ENCODE data around the gene SDHA. TPM values are rescaled to one million over a fixed set of nuclear protein-coding genes. Genes with fewer than 3 reads are reported as not detected.

SDHA gene
- total RNA-seq, 4 donors from 2014 or later, result 76.5 to 92.8 (median 83.0) TPM

- DNase-seq (ENCODE audit: low spot score) (no peak), ATAC-seq (ENCODE audit: low FRiP score) (no peak)
- TF ChIP-seq, protein P1, sequence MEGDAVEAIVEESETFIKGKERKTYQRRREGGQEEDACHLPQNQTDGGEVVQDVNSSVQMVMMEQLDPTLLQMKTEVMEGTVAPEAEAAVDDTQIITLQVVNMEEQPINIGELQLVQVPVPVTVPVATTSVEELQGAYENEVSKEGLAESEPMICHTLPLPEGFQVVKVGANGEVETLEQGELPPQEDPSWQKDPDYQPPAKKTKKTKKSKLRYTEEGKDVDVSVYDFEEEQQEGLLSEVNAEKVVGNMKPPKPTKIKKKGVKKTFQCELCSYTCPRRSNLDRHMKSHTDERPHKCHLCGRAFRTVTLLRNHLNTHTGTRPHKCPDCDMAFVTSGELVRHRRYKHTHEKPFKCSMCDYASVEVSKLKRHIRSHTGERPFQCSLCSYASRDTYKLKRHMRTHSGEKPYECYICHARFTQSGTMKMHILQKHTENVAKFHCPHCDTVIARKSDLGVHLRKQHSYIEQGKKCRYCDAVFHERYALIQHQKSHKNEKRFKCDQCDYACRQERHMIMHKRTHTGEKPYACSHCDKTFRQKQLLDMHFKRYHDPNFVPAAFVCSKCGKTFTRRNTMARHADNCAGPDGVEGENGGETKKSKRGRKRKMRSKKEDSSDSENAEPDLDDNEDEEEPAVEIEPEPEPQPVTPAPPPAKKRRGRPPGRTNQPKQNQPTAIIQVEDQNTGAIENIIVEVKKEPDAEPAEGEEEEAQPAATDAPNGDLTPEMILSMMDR (IDR thresholded peaks at IDR 0.05), result no peak
Observed at GRCh38 chr5:189486-189885, 28.6 kb upstream of the SDHA start.

DNA sequence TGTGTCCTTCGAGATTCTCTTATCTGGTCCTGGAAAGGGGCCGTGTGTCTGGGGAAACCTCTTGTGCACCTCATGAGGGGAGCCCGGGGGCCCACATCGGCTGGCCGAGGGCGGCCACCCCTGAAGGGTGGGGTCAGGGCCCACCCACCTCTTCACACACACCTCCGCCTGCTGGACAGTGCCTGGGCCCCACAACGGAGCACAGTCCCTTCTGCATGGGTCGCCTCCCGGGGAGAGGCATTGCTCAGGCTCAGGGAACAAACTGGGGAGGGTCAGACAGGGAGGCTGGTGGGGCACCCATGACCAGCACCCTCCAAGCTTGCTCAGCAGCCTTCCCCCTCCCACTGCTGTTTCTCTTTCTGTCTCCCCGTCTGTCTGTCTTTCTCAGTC is 28.1 kb upstream of the SDHA start:
- TF ChIP-seq, protein P1 (IDR thresholded peaks at IDR 0.05), result no peak
- no peak for DNase-seq (ENCODE audit: low spot score)
- ATAC-seq (ENCODE audit: low FRiP score), result no peak

DNA sequence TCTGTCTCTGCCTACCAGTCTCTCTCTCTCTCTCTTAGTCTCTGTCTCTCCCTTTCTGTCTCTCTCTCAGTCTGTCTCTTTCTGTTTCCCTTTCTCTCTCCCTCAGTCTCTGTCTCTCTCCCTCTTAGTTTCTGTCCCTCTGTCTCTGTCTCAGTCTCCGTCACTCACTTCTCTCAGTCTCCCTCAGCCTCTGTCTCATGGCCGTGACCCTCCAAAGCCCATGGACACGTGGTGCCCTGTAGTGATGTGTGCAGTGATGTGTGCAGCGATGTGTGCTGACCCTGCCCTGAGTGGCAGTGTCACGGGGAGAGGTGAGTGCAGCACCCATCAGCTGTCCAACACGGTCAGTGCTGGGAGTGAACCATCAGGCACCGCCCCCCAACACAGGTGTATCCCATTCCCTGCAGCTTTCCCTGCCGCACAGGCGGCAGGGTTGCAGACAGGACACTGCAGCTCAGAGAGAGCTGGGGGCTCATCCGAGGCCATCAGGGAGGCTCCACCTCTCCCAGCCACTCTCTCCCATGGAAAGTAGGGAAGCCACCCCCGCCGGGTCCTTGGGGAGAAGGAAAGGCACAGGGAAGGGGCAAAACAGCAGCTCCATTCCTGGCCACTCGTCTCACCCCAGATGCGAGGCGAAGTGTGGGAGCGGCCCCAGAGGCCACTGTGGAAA is 27.6 kb upstream of the SDHA start:
- DNase-seq (ENCODE audit: low spot score), result no peak

GRCh38 chr5:191036-191948 is 26.8 kb upstream of the SDHA start, which contains the start of gene LRRC14B:
TSS of gene LRRC14B (plus strand) at chr5:191495. CDS start at chr5:191539, 44 bp downstream.
- ATAC-seq (ENCODE audit: low FRiP score), result no peak
- TF ChIP-seq, protein P1 (IDR thresholded peaks at IDR 0.05), result no peak
- no peak for DNase-seq (ENCODE audit: low spot score)

More for the DNA sequence above, 27.6 kb upstream of the SDHA start:
- TF ChIP-seq, protein P1 (IDR thresholded peaks at IDR 0.05), result no peak
- ATAC-seq (ENCODE audit: low FRiP score), result no peak

- TF ChIP-seq, protein P1 (IDR thresholded peaks at IDR 0.05), result no peak
- DNase-seq (ENCODE audit: low spot score), result no peak
- ATAC-seq (ENCODE audit: low FRiP score), result no peak
Observed at GRCh38 chr5:191949-192690, 26.0 kb upstream of the SDHA start.

- TF ChIP-seq, protein P1 (IDR thresholded peaks at IDR 0.05), result no peak
- DNase-seq (ENCODE audit: low spot score), result no peak
- ATAC-seq (ENCODE audit: low FRiP score), result no peak
Observed at GRCh38 chr5:192691-192969, 25.5 kb upstream of the SDHA start.
